DND-41 (cell line): ENCODE data around the gene TP73.

Experiments
- EZH2 ChIP-seq: IDR thresholded peaks from 3 replicates; pipeline ENCODE4 v1.6.1; 2012; ENCODE audit warnings: borderline replicate concordance, low read depth, mild to moderate bottlenecking, moderate library complexity, low read length, inconsistent platforms; ENCODE audit not compliant: severe bottlenecking
- TF ChIP-seq, protein P1 (sequence below): IDR thresholded peaks from 2 replicates; pipeline ENCODE4 v1.5.1; 2012; ENCODE audit warnings: borderline replicate concordance, low read length, moderate library complexity, mild to moderate bottlenecking; ENCODE audit not compliant: poor library complexity, severe bottlenecking; ENCODE audit errors: extremely low read depth

- TF ChIP-seq, protein P1, sequence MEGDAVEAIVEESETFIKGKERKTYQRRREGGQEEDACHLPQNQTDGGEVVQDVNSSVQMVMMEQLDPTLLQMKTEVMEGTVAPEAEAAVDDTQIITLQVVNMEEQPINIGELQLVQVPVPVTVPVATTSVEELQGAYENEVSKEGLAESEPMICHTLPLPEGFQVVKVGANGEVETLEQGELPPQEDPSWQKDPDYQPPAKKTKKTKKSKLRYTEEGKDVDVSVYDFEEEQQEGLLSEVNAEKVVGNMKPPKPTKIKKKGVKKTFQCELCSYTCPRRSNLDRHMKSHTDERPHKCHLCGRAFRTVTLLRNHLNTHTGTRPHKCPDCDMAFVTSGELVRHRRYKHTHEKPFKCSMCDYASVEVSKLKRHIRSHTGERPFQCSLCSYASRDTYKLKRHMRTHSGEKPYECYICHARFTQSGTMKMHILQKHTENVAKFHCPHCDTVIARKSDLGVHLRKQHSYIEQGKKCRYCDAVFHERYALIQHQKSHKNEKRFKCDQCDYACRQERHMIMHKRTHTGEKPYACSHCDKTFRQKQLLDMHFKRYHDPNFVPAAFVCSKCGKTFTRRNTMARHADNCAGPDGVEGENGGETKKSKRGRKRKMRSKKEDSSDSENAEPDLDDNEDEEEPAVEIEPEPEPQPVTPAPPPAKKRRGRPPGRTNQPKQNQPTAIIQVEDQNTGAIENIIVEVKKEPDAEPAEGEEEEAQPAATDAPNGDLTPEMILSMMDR = no peak
- no peak for TF ChIP-seq EZH2
These were observed 22.7 kb upstream of the TP73 start for GRCh38 chr1:3629561-3630160.
